GM18519 (cell line): ENCODE results near the gene HAUS3.

Source experiments
- ATAC-seq: cut with Tn5 transposase; IDR thresholded peaks from one replicate; pipeline ENCODE4 v1.9.1; 2021; ENCODE audit warnings: mild to moderate bottlenecking, moderate library complexity; ENCODE audit not compliant: unreplicated experiment, low FRiP score

HAUS3 gene

GRCh38 chr4:2265113-2266110 lies 23.5 kb upstream of the HAUS3 start:
- ATAC-seq = no peak

DNA sequence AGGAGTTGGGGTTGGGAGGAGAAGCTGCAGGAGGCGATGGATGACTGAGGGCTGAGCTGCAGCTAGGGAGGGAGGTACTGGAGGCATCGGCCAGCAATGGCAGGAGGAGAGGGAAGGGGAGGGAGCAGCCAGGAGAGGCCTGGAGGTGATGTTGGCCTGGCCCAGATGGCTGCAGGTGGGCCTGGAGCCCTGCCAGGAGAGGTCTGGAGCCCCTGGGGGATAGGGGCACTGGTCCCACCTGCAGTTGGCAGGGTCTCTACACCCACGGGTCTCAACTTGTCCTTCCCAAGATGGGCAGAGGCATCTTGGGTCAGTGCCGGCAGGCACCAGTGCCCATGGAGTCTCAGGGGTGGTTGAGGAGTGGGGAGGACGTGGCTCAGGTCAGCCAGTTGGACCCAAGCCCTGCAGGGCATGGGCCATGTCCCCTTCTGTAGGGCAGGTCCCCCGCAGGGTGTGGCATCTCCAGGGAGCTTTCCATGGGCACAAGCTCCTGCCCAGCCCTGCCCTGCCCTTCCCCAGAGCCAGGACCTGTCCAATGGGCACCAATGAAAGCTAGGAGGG lies 22.6 kb upstream of the HAUS3 start:
- no peak for ATAC-seq

DNA sequence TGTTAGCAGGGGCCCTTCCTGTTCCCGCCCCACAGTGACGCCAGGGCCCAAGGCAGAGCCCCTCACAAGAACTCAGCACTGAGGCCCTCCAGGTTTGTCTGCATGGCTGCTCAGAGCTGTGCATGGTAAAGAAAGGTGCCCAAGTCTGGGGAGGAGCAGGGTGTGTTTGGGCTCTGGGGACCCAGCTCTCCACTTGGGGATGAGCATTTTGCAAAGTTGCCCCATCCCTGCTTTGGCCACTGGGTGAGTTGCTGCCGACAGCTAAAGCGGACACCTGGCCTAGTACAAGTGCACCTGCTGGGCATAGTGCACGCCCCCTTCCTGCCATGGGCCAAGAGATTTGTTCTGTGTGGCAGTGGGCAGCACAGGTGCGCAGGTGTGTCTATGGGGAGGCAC lies 22.0 kb upstream of the HAUS3 start:
- no peak for ATAC-seq

GRCh38 chr4:2262944-2263250 lies 21.0 kb upstream of the HAUS3 start:
- no peak for ATAC-seq

- ATAC-seq = peak; percentile 81
These were observed 20.4 kb upstream of the HAUS3 start for GRCh38 chr4:2262145-2262943.

GRCh38 chr4:2261853-2262144 lies 19.9 kb upstream of the HAUS3 start, which contains the start of gene MXD4:
Gene MXD4, minus strand, starts transcription at chr4:2262109. Its CDS starts 129 bp downstream, at chr4:2261980.
- ATAC-seq = no peak

DNA sequence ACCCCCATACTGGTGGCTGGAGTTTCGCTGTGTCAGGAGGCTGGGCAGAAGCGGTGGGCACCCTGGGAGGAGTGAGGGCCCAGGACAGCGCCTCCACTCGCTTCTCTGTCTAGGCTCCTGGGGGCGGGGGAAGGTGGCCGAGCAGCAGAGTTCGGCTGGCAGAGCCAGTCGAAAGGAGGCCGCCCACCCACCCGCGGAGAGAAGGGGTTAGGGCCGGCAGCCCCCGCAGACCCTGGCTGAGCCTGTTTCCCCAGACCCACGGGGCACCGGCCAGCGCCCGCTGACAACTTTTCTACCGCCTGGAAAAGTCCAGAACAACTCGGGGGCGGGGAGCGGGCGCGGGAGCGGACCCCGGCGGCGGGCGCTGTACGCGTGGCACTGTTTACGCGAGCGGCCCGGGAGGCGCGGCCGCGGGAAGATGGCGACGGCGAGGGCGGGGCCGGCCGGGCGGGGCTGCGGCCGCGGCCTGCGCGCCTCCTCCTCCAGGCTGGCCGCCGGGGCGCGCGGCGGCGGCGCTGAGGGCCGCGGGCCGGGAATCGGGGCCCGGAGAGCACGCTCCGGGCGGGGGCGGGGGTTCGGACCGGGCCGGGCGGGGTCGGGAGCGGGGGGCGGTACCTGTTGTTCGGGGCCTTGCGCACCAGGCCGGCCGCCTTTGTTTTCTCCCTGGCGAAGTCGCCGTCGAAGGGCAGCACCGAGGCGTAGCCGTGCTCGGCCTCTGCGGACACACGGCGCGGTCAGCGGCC lies 19.4 kb upstream of the HAUS3 start:
- ATAC-seq = no peak

DNA sequence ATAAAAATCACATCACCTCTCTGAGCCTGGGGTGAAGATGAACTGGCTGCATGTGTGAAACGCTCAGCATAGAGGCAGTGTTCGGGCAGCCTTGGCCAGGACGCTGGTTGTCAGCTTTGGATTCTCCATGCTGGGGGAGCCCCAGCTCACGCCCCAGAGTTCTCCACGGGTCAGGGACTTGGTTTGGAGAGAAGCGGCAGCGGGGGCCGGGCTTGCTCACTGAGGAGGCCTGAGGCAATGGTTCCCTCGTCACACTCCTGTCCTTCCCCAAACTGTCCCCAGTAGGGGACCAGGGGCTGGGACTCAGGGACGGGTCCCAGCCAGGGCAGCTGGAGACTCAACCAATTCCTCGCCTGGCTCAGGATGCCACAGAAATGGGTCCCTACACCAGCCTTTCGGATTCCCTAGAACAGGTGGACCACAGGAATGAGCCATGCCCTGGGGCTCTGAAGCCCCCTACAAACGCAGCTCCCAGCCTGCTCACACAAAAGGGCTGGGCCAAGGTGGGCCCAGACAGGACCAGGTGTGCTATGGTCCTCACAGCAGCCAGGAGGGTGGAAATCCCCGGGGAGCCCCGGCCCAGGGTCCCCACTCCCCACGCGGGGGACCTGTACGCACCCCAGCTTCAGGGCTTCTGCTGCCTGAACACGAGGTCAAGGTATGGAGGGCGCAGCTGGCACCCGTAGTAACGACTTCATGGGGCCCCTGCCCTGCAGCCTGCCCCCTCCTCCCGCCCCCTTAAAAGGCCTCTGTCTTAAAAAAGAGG lies 18.6 kb upstream of the HAUS3 start:
- no peak for ATAC-seq

DNA sequence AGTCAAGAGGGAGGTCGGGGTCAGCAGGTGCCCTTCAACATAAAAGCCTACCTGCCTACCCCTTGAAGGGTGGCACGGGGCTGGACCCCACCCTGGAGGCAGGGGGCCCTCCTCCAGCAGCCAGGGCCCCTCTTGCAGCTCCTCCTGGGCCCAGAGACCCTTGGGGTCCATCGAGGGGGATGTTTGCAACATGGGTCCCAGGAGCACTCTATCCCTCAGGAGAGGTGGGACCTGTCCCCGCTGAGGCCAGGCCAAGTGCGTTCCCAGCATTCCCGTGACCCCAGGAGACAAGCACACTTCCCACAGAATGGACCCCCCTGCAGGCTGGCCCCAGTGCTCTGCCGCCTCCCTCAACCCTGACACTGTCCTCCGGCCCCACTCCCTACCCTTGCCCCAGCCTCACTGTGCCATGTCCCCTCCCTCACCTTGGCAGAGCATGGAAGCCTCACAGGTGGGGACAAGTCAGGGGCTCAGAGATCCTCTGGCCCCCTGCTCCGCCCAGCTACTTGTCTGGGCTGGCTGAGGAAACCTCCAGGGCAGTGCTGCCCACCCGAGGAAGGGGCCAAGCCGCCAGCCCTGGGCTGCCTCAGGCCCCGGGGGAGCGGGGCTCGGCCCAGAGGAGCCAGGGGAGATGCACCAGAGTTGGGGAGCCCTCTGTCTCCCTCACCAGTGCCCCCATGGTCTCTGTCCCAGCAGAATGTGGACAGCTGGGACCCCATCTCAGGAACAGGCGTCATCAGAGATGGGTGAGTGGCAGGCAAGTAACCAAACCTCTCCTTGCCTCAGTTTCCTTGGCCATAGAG lies 17.8 kb upstream of the HAUS3 start:
- no peak for ATAC-seq

DNA sequence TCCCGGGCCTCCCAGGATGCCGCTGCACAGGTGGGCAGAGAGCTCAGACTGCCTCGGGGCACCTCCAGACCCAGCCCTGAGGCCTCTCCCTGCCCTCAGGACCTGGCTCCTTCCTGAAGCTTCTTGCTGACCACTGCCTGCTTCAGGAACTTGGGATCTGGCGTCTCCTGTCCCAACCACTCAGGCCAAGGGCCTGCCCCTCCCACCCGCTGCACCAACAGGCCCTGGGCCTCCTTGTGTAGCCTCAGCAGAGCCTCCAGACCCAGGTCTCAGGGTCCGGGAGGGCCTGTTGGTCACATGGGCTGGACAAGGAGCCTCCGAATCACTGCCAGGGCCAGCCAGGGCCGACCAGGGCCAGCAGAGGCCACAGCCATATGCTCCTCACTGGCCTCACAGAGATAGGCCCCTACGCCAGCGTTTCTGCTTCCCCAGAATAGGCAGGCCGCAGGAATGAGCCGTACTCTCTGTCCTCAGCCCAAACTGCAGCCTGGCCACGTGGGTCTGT lies 17.2 kb upstream of the HAUS3 start:
- ATAC-seq = no peak

GRCh38 chr4:2258091-2259035 lies 16.4 kb upstream of the HAUS3 start:
- no peak for ATAC-seq

DNA sequence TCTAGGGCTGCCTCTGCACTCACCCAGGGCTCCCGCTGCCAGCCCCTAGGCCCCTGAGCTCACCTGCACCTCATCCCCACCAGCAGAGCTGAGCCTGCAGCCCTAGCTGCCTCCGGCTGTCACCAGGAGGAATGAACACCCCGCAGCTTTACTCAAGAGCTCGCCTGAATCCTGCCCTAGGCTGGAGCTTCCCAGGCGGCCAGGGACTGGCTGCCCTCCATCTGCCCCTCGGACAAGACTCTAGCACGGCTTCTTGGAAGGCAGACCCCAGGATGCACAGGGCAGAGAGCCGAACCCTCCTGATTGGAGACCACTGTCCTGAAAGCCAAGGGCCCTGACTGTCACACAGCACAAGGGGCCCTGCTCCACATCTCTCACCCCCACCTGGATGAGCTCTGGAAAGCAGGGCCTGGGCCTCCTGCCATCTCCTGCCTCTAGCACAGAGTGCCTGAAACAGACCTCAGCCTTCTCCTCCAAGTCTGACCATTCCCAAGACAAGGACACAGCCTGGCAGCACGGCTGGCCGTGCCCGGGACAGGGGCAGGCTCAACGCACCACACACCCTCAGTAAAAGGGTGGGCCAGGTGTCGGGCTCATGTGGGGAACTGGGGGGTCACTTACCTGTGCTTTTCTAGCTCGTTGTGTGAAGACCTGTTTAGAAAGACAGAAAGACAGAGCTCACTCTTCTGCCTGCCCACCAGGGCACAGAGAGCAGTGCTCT lies 15.6 kb upstream of the HAUS3 start:
- ATAC-seq = no peak

DNA sequence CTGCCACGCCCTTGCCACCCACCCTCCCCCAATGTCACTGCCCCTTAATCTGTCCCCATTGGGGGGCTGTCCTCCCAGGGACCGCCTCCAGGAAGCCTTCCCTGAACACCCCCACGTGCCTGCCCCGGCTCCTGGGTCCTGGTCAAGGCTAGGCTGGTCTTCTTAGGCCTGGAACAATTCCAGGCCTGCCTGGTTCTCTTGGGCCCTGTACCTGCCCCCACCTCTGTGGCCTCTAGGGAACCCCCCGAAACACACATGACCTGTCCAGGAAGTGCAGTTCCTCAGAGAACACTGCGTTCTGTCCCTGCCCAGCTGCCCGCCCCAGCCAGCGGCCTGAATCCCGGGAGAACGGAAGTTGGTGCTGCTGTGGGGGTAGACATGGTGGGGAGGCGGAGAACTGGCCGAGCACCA lies 14.9 kb upstream of the HAUS3 start:
- no peak for ATAC-seq

- ATAC-seq = no peak
These were observed 14.3 kb upstream of the HAUS3 start for GRCh38 chr4:2256156-2256731.

DNA sequence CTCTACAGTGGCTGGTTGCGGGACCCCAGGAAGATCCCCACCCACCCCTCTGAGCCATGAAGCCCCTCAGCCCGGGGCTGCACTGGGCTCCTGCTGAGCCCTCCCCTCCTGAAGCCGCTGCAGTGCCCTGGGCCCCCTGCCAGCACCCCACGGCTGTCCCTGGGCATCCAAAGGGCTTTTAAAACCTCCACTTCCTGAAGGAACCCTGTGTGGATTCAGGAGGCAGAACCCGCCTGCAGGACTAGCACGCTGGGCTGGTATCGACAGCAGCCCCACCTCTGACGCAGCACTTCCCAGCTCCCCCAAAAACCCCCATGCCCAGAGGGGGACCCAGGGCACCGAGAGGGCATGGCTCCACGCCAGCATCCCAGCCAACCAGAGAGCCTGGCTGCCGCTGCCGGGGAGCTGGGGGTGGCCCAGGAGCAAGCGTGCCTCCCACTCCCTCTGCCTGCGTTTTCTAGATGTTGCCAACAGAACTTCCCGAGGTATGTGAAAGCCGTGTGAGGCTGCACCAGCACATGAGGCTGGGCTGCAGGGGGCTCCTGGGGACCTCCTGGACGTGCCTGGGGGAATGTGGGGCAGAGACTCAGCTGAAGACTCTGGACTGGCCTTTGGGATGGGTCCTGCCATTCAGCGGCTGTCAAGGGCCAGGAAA lies 13.7 kb upstream of the HAUS3 start:
- no peak for ATAC-seq

DNA sequence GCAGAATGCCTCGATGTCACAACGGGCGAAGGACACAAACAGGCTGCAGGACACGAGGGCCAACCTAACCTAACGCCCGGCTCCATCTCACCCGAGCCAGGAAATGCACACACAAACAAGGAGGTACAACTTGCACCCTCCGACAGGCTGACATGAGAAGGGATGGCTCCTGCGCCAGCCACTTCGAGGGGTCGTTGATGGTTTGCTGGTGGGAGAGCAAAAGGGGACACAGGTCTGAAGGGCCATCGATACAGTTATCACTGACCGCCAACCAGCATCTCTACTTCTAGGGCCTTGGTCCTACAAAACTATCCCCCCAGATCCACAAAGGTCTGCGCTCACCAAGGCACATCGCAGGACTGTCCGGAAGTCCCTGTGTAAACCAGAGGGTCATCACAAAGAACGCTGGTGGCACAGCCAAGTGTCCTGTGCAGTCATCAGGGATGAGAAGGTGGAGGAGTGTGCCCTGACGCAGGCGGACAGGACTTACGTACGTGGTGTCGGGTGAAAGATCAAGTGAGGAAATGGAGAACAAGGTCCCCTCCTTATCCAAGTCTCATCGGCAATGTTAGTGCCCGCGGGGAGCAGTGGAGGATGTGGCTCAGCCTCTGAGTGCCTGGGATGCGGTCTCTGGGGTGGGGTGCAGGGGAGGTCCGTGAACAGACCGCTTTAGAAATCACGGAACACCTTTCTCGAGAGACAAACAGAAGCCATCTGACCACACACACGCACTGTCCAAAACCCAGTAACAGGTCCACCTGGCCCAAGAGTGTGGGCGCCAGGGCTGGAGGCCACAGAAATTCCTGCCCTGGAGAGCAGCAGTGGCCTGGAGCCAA lies 13.0 kb upstream of the HAUS3 start:
- ATAC-seq = no peak
